ENCODE results near the gene LRRC15.
A peak's percentile ranks its signal among the peaks of the same experiment; 100 is the strongest.

Gene LRRC15

GRCh38 chr3:194375473-194376240 lies 6.1 kb upstream of the LRRC15 start:
- peak; percentile 26 for DNase-seq
- peaks cover 34% of the 10 kb centered on the region for H3K27me3 Mint-ChIP-seq (ENCODE audit: low read depth, poor library complexity)
- peaks cover 66% of the 10 kb centered on the region for H3K4me1 Mint-ChIP-seq
- no peaks in the 10 kb centered on the region for H3K9me3 Mint-ChIP-seq
- no peak for TF ChIP-seq CTCF (IDR thresholded peaks at IDR 0.05)
- H3K27ac Mint-ChIP-seq, result peak overlapping the region; percentile 94
- H3K36me3 Mint-ChIP-seq (ENCODE audit: low read depth), result no peaks in the 10 kb centered on the region
- H3K4me3 Mint-ChIP-seq, result peak overlapping the region; percentile 52

GRCh38 chr3:194374935-194375334 lies 5.4 kb upstream of the LRRC15 start:
- Mint-ChIP-seq H3K27me3 (ENCODE audit: low read depth, poor library complexity) (peaks cover 40% of the 10 kb centered on the region), H3K4me1 (peaks cover 66% of the 10 kb centered on the region), H3K4me3 (peak overlapping the region; percentile 72), H3K9me3 (no peaks in the 10 kb centered on the region), H3K36me3 (ENCODE audit: low read depth) (no peaks in the 10 kb centered on the region), H3K27ac (peak overlapping the region; percentile 81)
- no peak for TF ChIP-seq CTCF (IDR thresholded peaks at IDR 0.05)
- DNase-seq, result no peak

- Mint-ChIP-seq H3K9me3 (no peaks in the 10 kb centered on the region), H3K4me1 (peaks cover 68% of the 10 kb centered on the region), H3K27me3 (ENCODE audit: low read depth, poor library complexity) (peaks cover 42% of the 10 kb centered on the region), H3K36me3 (ENCODE audit: low read depth) (no peaks in the 10 kb centered on the region), H3K4me3 (no peak overlapping the region), H3K27ac (peak overlapping the region; percentile 76)
- no peak for TF ChIP-seq CTCF (IDR thresholded peaks at IDR 0.05)
- DNase-seq, result no peak
Measured at GRCh38 chr3:194373899-194374298, 4.4 kb upstream of the LRRC15 start.

GRCh38 chr3:194373028-194373427 lies 3.5 kb upstream of the LRRC15 start:
- peaks cover 71% of the 10 kb centered on the region for H3K4me1 Mint-ChIP-seq
- no peaks in the 10 kb centered on the region for H3K9me3 Mint-ChIP-seq
- no peak for TF ChIP-seq CTCF (IDR thresholded peaks at IDR 0.05)
- H3K27ac Mint-ChIP-seq, result no peak overlapping the region
- peaks cover 46% of the 10 kb centered on the region for H3K27me3 Mint-ChIP-seq (ENCODE audit: low read depth, poor library complexity)
- H3K4me3 Mint-ChIP-seq, result no peak overlapping the region
- no peak for DNase-seq
- no peaks in the 10 kb centered on the region for H3K36me3 Mint-ChIP-seq (ENCODE audit: low read depth)

- H3K9me3 Mint-ChIP-seq, result no peaks in the 10 kb centered on the region
- H3K27ac Mint-ChIP-seq, result no peak overlapping the region
- H3K4me1 Mint-ChIP-seq, result peaks cover 72% of the 10 kb centered on the region
- no peak overlapping the region for H3K4me3 Mint-ChIP-seq
- TF ChIP-seq CTCF (IDR thresholded peaks at IDR 0.05), result no peak
- H3K36me3 Mint-ChIP-seq (ENCODE audit: low read depth), result no peaks in the 10 kb centered on the region
- H3K27me3 Mint-ChIP-seq (ENCODE audit: low read depth, poor library complexity), result peaks cover 47% of the 10 kb centered on the region
- DNase-seq, result no peak
Measured at GRCh38 chr3:194370753-194371152, 1.2 kb upstream of the LRRC15 start.

GRCh38 chr3:194368918-194369317 lies 625 bp downstream of the LRRC15 start:
- H3K4me3 Mint-ChIP-seq, result peak overlapping the region; percentile 54
- H3K27ac Mint-ChIP-seq, result no peak overlapping the region
- H3K9me3 Mint-ChIP-seq, result no peaks in the 10 kb centered on the region
- H3K27me3 Mint-ChIP-seq (ENCODE audit: low read depth, poor library complexity), result peaks cover 47% of the 10 kb centered on the region
- H3K4me1 Mint-ChIP-seq, result peaks cover 72% of the 10 kb centered on the region
- no peak for DNase-seq
- H3K36me3 Mint-ChIP-seq (ENCODE audit: low read depth), result no peaks in the 10 kb centered on the region
- no peak for TF ChIP-seq CTCF (IDR thresholded peaks at IDR 0.05)
